ENCODE data around the gene AHDC1.
"Not testable (repeated sequence)": the region's sequence is repeated elsewhere in the genome, so short reads cannot be mapped to it uniquely, and the experiment has no call there.

The AHDC1 gene

DNA sequence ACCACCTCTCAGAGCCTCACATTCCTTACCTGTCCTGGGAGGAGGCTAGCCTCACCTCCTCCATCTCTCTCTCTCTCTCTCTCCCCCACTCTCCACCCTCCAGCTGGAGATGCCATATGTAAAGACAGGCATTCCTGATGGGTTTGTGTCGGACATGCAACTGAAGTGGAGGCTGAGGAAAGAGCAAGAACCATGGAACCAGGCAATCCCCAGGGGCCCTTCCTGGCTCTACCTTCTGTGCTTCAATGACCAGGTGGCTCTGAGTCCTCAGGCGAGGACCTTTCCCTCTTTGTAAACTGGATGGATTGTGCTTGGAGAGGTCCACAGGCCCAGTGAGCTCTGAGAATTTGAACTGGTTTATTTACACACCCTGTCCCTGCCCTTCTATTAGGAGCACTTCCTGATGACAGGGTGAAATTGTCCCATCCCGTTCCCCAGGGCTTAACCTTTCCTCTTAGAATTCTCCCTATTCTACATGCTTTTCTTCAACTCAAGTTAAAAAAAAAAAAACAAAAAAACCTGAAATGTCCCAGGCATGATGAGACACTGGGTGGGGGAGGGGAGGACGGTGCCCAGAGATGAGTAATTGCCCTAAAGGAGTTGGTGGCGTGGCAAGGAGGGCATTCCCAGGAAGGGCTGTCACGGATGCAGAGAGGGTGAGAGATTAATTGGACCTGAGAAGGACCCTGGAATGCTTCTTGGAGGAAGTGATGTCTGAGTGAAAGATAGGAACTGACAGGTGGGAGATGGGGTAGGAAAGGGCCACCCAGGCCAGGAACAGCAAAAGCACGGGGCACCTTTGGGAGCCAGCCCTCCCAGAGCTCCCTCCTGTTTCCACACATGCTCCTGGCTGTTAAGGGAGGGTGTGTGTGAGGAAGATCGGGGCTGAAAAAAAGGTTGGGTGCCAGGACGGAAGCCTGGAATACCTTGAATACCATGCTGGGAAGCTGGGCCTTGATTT is 63.8 kb downstream of the AHDC1 start:
- H3K27ac ChIP-seq (ENCODE audit: low read length) = no peak overlapping the region
- no peak overlapping the region for H3K4me2 ChIP-seq (ENCODE audit: low read depth, low read length)
- no peaks in the 10 kb centered on the region for H3K4me1 ChIP-seq (ENCODE audit: low read length)
- H3K27me3 ChIP-seq (replicated peaks; ENCODE audit: insufficient read depth, low read length) = no peaks in the 10 kb centered on the region
- H3K9me2 ChIP-seq (replicated peaks; ENCODE audit: insufficient read depth, low read length) = no peaks in the 10 kb centered on the region
- no peaks in the 10 kb centered on the region for H3F3A ChIP-seq (ENCODE audit: insufficient read depth, low read length)
- no peaks in the 10 kb centered on the region for H4K20me1 ChIP-seq (ENCODE audit: insufficient read depth, low read length)
- H3K9ac ChIP-seq (ENCODE audit: low read length) = no peak overlapping the region
- no peak overlapping the region for H2AFZ ChIP-seq (ENCODE audit: low read length)
- H3K36me3 ChIP-seq (replicated peaks; ENCODE audit: insufficient read depth, low read length) = no peaks in the 10 kb centered on the region
- no peak for DNase-seq
- H3K4me3 ChIP-seq (ENCODE audit: low read length) = no peak overlapping the region
- H3K9me3 ChIP-seq (replicated peaks; ENCODE audit: insufficient read depth, low read length) = no peaks in the 10 kb centered on the region
- TF ChIP-seq, protein P1, sequence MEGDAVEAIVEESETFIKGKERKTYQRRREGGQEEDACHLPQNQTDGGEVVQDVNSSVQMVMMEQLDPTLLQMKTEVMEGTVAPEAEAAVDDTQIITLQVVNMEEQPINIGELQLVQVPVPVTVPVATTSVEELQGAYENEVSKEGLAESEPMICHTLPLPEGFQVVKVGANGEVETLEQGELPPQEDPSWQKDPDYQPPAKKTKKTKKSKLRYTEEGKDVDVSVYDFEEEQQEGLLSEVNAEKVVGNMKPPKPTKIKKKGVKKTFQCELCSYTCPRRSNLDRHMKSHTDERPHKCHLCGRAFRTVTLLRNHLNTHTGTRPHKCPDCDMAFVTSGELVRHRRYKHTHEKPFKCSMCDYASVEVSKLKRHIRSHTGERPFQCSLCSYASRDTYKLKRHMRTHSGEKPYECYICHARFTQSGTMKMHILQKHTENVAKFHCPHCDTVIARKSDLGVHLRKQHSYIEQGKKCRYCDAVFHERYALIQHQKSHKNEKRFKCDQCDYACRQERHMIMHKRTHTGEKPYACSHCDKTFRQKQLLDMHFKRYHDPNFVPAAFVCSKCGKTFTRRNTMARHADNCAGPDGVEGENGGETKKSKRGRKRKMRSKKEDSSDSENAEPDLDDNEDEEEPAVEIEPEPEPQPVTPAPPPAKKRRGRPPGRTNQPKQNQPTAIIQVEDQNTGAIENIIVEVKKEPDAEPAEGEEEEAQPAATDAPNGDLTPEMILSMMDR (IDR thresholded peaks at IDR 0.05; ENCODE audit: low read length) = no peak
- TF ChIP-seq EZH2 (optimal IDR thresholded peaks at IDR 0.05; ENCODE audit: low read depth, low read length) = no peak
- no peak for TF ChIP-seq EZH2phosphoT487 (IDR thresholded peaks at IDR 0.05; ENCODE audit: low read length)
- H3K79me2 ChIP-seq (ENCODE audit: low read length) = no peaks in the 10 kb centered on the region

DNA sequence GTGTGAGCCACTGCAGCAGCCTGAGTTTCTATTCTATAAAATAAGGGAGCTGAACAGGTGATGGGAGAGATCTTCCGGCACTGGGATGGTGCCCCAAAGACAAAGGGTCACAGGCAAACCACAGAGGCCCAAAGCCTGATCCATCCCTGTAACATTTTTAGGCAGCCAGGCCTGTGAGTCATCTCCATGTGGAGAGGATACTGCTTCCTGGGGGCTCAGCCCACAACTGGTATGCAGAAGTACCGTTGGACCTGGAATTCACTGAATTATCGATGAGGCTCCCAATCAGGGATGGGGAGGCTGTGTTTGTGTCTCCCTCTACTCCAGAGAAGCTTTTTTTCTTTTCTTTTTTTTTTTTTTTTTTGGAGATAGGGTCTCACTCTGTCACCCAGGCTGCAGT is 65.2 kb downstream of the AHDC1 start:
- H3K4me1 ChIP-seq (ENCODE audit: low read length) = no peaks in the 10 kb centered on the region
- H3K27me3 ChIP-seq (replicated peaks; ENCODE audit: insufficient read depth, low read length) = no peaks in the 10 kb centered on the region
- no peaks in the 10 kb centered on the region for H4K20me1 ChIP-seq (ENCODE audit: insufficient read depth, low read length)
- DNase-seq = no peak
- no peaks in the 10 kb centered on the region for H3K9me3 ChIP-seq (replicated peaks; ENCODE audit: insufficient read depth, low read length)
- H3K9ac ChIP-seq (ENCODE audit: low read length) = no peak overlapping the region
- no peaks in the 10 kb centered on the region for H3K79me2 ChIP-seq (ENCODE audit: low read length)
- no peaks in the 10 kb centered on the region for H3K9me2 ChIP-seq (replicated peaks; ENCODE audit: insufficient read depth, low read length)
- no peaks in the 10 kb centered on the region for H3K36me3 ChIP-seq (replicated peaks; ENCODE audit: insufficient read depth, low read length)
- TF ChIP-seq EZH2phosphoT487 (IDR thresholded peaks at IDR 0.05; ENCODE audit: low read length) = no peak
- TF ChIP-seq, protein P1 (IDR thresholded peaks at IDR 0.05; ENCODE audit: low read length) = no peak
- TF ChIP-seq EZH2 (optimal IDR thresholded peaks at IDR 0.05; ENCODE audit: low read depth, low read length) = no peak
- no peak overlapping the region for H3K4me2 ChIP-seq (ENCODE audit: low read depth, low read length)
- no peak overlapping the region for H2AFZ ChIP-seq (ENCODE audit: low read length)
- no peak overlapping the region for H3K4me3 ChIP-seq (ENCODE audit: low read length)
- no peak overlapping the region for H3K27ac ChIP-seq (ENCODE audit: low read length)
- H3F3A ChIP-seq (ENCODE audit: insufficient read depth, low read length) = no peaks in the 10 kb centered on the region

DNA sequence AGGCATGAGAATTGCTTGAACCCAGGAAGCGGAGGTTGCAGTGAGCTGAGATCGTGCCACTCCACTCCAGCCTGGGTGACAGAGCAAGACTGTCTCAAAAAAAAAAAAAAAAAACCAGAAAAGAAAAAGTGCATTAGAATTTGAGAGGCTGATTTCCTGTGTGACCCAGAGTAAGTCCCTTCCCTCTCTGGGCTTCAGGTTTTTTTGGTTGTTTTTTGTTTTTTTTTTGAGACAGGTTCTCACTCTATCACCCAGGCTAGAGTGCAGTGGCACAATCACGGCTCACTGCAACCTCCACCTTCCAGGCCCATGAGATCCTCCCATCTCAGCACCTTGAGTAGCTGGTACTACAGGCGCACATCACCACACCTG is 65.7 kb downstream of the AHDC1 start:
- not testable (repeated sequence) for H3K4me1 ChIP-seq (ENCODE audit: low read length); H4K20me1 ChIP-seq (ENCODE audit: insufficient read depth, low read length); H3K27ac ChIP-seq (ENCODE audit: low read length); H3K9me2 ChIP-seq (replicated peaks; ENCODE audit: insufficient read depth, low read length); H3K9me3 ChIP-seq (replicated peaks; ENCODE audit: insufficient read depth, low read length); H3K9ac ChIP-seq (ENCODE audit: low read length); H3K36me3 ChIP-seq (replicated peaks; ENCODE audit: insufficient read depth, low read length); H3K79me2 ChIP-seq (ENCODE audit: low read length); H3K27me3 ChIP-seq (replicated peaks; ENCODE audit: insufficient read depth, low read length); H3K4me3 ChIP-seq (ENCODE audit: low read length); H2AFZ ChIP-seq (ENCODE audit: low read length); DNase-seq; H3K4me2 ChIP-seq (ENCODE audit: low read depth, low read length); H3F3A ChIP-seq (ENCODE audit: insufficient read depth, low read length)

DNA sequence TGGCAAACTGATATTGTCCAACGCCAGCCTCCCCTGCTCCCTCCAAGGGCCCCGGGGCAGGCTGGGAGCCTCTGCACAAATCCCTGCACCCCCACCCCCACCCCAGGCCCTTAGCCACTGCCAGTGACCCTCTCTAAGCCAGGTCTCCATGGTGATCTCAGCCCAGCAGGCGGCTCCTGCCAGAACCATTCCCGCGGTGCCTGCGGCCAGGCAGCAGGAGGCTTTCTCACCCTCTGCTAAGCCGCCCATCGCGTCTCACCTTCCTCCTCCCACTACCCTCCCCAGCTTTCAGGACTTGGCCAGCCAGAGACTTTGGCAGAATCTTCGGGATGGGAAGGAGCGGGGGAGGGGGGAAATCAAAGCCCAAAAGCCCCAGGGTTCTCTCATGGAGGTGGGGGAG is 67.2 kb downstream of the AHDC1 start:
- Histone ChIP-seq H3K4me2 (ENCODE audit: low read depth, low read length) (no peak overlapping the region), H2AFZ (ENCODE audit: low read length) (no peak overlapping the region), H3K9ac (ENCODE audit: low read length) (no peak overlapping the region), H3K4me1 (ENCODE audit: low read length) (no peaks in the 10 kb centered on the region), H3K36me3 (replicated peaks; ENCODE audit: insufficient read depth, low read length) (no peaks in the 10 kb centered on the region), H3K9me2 (replicated peaks; ENCODE audit: insufficient read depth, low read length) (no peaks in the 10 kb centered on the region), H4K20me1 (ENCODE audit: insufficient read depth, low read length) (no peaks in the 10 kb centered on the region), H3K79me2 (ENCODE audit: low read length) (no peaks in the 10 kb centered on the region), H3K9me3 (replicated peaks; ENCODE audit: insufficient read depth, low read length) (no peaks in the 10 kb centered on the region), H3F3A (ENCODE audit: insufficient read depth, low read length) (no peaks in the 10 kb centered on the region), H3K27me3 (replicated peaks; ENCODE audit: insufficient read depth, low read length) (no peaks in the 10 kb centered on the region), H3K27ac (ENCODE audit: low read length) (no peak overlapping the region), H3K4me3 (ENCODE audit: low read length) (no peak overlapping the region)
- no peak for TF ChIP-seq EZH2phosphoT487 (IDR thresholded peaks at IDR 0.05; ENCODE audit: low read length)
- TF ChIP-seq, protein P1 (IDR thresholded peaks at IDR 0.05; ENCODE audit: low read length) = no peak
- TF ChIP-seq EZH2 (optimal IDR thresholded peaks at IDR 0.05; ENCODE audit: low read depth, low read length) = no peak
- DNase-seq = no peak

Data from MM.1S (cell line).